ENCODE results near the gene LCAT. TPM values are rescaled to one million over a fixed set of nuclear protein-coding genes. Genes with fewer than 3 reads are reported as not detected.

Gene LCAT
- total and polyA plus RNA-seq, 2 donors (not counting 1 experiment from before 2014, with no cell fraction given): 7.6 to 16.3 TPM

DNA sequence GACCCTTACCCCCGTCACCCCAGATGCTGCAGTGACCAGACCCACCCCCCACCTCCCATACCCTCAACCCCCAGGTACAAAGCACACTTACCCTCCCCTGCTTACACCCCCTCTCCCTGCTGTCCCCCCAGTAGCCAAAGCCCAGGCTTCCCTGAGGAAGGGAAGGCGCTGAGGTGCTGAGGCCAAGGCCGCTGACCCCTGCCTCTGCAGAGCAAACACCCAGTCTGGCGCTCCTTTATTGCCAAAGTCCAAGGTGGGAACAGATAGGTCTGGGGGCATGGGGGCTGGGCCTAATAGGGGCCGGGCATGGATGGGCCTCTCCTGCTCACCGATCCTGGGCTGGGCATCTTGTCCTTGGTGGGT is 683 bp downstream of the LCAT start:
- WGBS (ENCODE audit: insufficient coverage): 97% methylated on average over 6 of the region's 6 CpGs
- intact Hi-C loops (cut with micrococcal nuclease): no loop called here

More for the DNA sequence above, 683 bp downstream of the LCAT start:
- Histone ChIP-seq H3K4me2 (replicated peaks; ENCODE audit: low read depth, low read length, poor library complexity, severe bottlenecking) (no peak overlapping the region), H3K36me3 (replicated peaks in 1 of 2; ENCODE audit: control extremely low read depth in 1 of 2, control insufficient read depth in 1 of 2, extremely low read depth in 1 of 2, insufficient read depth in 2 of 2, low read length in 1 of 2) (peaks cover 0 to 9% of the 10 kb centered on the region in 2 experiments), H4K20me1 (ENCODE audit: control insufficient read depth, insufficient read depth, low read length, poor library complexity, severe bottlenecking) (peaks cover 11% of the 10 kb centered on the region), H2AFZ (ENCODE audit: insufficient read depth, low read depth, low read length, poor library complexity, severe bottlenecking) (no peak overlapping the region), H3K27me3 (replicated peaks in 1 of 4; ENCODE audit: control extremely low read depth in 1 of 4, control insufficient read depth in 3 of 4, insufficient read depth in 4 of 4, low read length in 3 of 4) (no peaks in the 10 kb centered on the region), H3K4me1 (ENCODE audit: control insufficient read depth in 2 of 2, insufficient read depth in 2 of 2, low read length in 2 of 2) (peaks cover 10 to 24% of the 10 kb centered on the region in 2 donors), H3K9ac (ENCODE audit: low read length) (no peak overlapping the region), H3K4me3 (ENCODE audit: control extremely low read depth in 1 of 5, extremely low read depth in 1 of 5, insufficient read depth in 1 of 5, low read depth in 2 of 5, low read length in 4 of 5) (no peak overlapping the region), H3K9me3 (ENCODE audit: control extremely low read depth in 1 of 3, control insufficient read depth in 2 of 3, insufficient read depth in 1 of 3, low read length in 2 of 3) (no peaks in the 10 kb centered on the region), H3K27ac (ENCODE audit: low read length in 2 of 2) (no peak overlapping the region), H3K79me2 (ENCODE audit: control insufficient read depth, insufficient read depth, low read length) (peaks cover 52% of the 10 kb centered on the region)
- no peak for TF ChIP-seq CTCF (IDR thresholded peaks at IDR 0.05)
- no peak for TF ChIP-seq EZH2 (IDR thresholded peaks at IDR 0.05; ENCODE audit: borderline replicate concordance, insufficient read depth, low read depth, low read length, poor library complexity, severe bottlenecking)
- ChIA-PET CTCF (interaction anchor here (0.9 to 2.9 kb wide), 3 partner anchors 15 to 98 kb away, joined by 3 to 12 read pairs (median 5); partner anchors contain the start of gene NRN1L), POLR2A (interaction anchor here (0.6 kb wide), 3 partner anchors 23 to 826 kb away, joined by 3 to 7 read pairs (median 3); no protein-coding TSS in a partner anchor)
- ATAC-seq (ENCODE audit: low read depth) (no peak), DNase-seq (no peak)
- Mint-ChIP-seq H3K4me3 (no peak overlapping the region), H3K27ac (no peak overlapping the region), H3K27me3 (no peaks in the 10 kb centered on the region), H3K4me1 (peaks cover 14% of the 10 kb centered on the region), H3K9me3 (ENCODE audit: insufficient read depth) (no peaks in the 10 kb centered on the region)

All from B cell (primary cell).